IMR-90 (cell line): ENCODE measurements around the gene ROCK2. TPM values are rescaled to one million over a fixed set of nuclear protein-coding genes. Genes with fewer than 3 reads are reported as not detected.
A peak's percentile ranks its signal among the peaks of the same experiment; 100 is the strongest.

Experiments
- ATAC-seq: fragments of 200-7000 bp; cut with Tn5 transposase; 2 replicates; pipeline ENCODE4 v1.9.1; 2020; ENCODE audit warnings: low read depth, mild to moderate bottlenecking, moderate library complexity
- BruUV-seq: library from RNA; stranded (reverse); fragments of 400-500 nt; replicated peaks from 2 replicates; lab custom pipeline; 2021; lab: Mats Ljungman, UMichigan
- CTCF ChIA-PET: fragments of 300-600 bp; formaldehyde crosslinking; extraction: SDS; loops from one replicate; lab custom pipeline; 2021; ENCODE audit warnings: antibody characterized with exemption; lab: Yijun Ruan, JAX
- POLR2A ChIA-PET: fragments of 300-600 bp; sonication (Branson Sonifier 250); formaldehyde crosslinking; loops from one replicate; lab custom pipeline; 2022; ENCODE audit warnings: antibody characterized with exemption; ENCODE audit not compliant: unreplicated experiment; lab: Charles Lee
- DNase-seq: peaks from one replicate; pipeline ENCODE4 v3.0.0; 2013
- H2AFZ ChIP-seq: replicated peaks from 2 replicates; pipeline ENCODE3; 2013; ENCODE audit warnings: low read length, mild to moderate bottlenecking; ENCODE audit not compliant: poor library complexity
- H2AK5ac ChIP-seq: 2 replicates; pipeline ENCODE4 v1.6.1; 2013; ENCODE audit warnings: low read depth, low read length, inconsistent platforms
- H2AK9ac ChIP-seq: replicated peaks from 2 replicates; pipeline ENCODE3; 2013; ENCODE audit warnings: mild to moderate bottlenecking, low read depth, low read length, moderate library complexity; ENCODE audit not compliant: poor library complexity
- H2BK120ac ChIP-seq: 2 replicates; pipeline ENCODE4 v1.6.1; 2013; ENCODE audit warnings: low read depth, low read length, inconsistent platforms
- H2BK15ac ChIP-seq: 3 replicates; pipeline ENCODE4 v1.6.1; 2013; ENCODE audit warnings: low read depth, low read length, inconsistent platforms
- H2BK20ac ChIP-seq: 2 replicates; pipeline ENCODE4 v1.6.1; 2013; ENCODE audit warnings: low read depth, mild to moderate bottlenecking, inconsistent platforms, low read length, moderate library complexity
- H2BK5ac ChIP-seq: 2 replicates; pipeline ENCODE4 v1.6.1; 2013; ENCODE audit warnings: mild to moderate bottlenecking, low read depth, low read length, inconsistent platforms; ENCODE audit not compliant: poor library complexity, severe bottlenecking
- H3K14ac ChIP-seq: replicated peaks from 2 replicates; pipeline ENCODE4 v1.6.1; 2013; ENCODE audit warnings: low read depth, low read length, inconsistent platforms
- H3K18ac ChIP-seq: 2 replicates; pipeline ENCODE4 v1.6.1; 2013; ENCODE audit warnings: low read depth, low read length, control low read depth
- H3K23ac ChIP-seq: 2 replicates; pipeline ENCODE4 v1.6.1; 2013; ENCODE audit warnings: low read depth, low read length, inconsistent platforms
- H3K27ac ChIP-seq: 2 replicates; pipeline ENCODE4 v1.5.1; 2013; ENCODE audit warnings: mild to moderate bottlenecking, control low read depth, low read length; ENCODE audit not compliant: insufficient read depth
- H3K27me3 ChIP-seq: 2 replicates; pipeline ENCODE4 v1.6.1; 2013; ENCODE audit warnings: low read length; ENCODE audit not compliant: control insufficient read depth, insufficient read depth
- H3K36me3 ChIP-seq: 2 replicates; pipeline ENCODE4 v1.6.1; 2013; ENCODE audit warnings: low read length, mixed read lengths; ENCODE audit not compliant: control insufficient read depth, insufficient read depth
- H3K4ac ChIP-seq: 2 replicates; pipeline ENCODE4 v1.6.1; 2013; ENCODE audit warnings: low read depth, low read length, inconsistent platforms
- H3K4me1 ChIP-seq: 2 replicates; pipeline ENCODE4 v1.6.1; 2013; ENCODE audit warnings: low read length, mixed read lengths; ENCODE audit not compliant: control insufficient read depth, insufficient read depth
- H3K4me2 ChIP-seq: 2 replicates; pipeline ENCODE4 v1.6.1; 2013; ENCODE audit warnings: low read depth, mild to moderate bottlenecking, control low read depth, low read length, moderate library complexity
- H3K4me3 ChIP-seq: 2 replicates; pipeline ENCODE4 v1.5.1; 2013; ENCODE audit warnings: low read depth, mild to moderate bottlenecking, control low read depth, low read length, moderate library complexity; ENCODE audit not compliant: insufficient read depth
- H3K56ac ChIP-seq: 2 replicates; pipeline ENCODE4 v1.6.1; 2013; ENCODE audit warnings: low read length, inconsistent platforms; ENCODE audit not compliant: insufficient read depth; ENCODE audit errors: extremely low read depth
- H3K79me1 ChIP-seq, 2 experiments: 2 replicates each; pipeline ENCODE4 v1.6.1; 2013; ENCODE audit warnings: low read length in 2 of 2, inconsistent platforms in 1 of 2, low read depth in 1 of 2
- H3K9ac ChIP-seq: 2 replicates; pipeline ENCODE4 v1.6.1; 2013; ENCODE audit warnings: low read depth, low read length, control low read depth
- H3K9me1 ChIP-seq: 2 replicates; pipeline ENCODE4 v1.6.1; 2013; ENCODE audit warnings: low read length, inconsistent platforms; ENCODE audit not compliant: insufficient read depth
- H3K9me3 ChIP-seq: 2 replicates; pipeline ENCODE4 v1.6.1; 2013; ENCODE audit warnings: low read length; ENCODE audit not compliant: control insufficient read depth, insufficient read depth
- H4K20me1 ChIP-seq: 2 replicates; pipeline ENCODE4 v1.6.1; 2013; ENCODE audit warnings: low read length, inconsistent platforms; ENCODE audit not compliant: insufficient read depth
- H4K5ac ChIP-seq: 2 replicates; pipeline ENCODE4 v1.6.1; 2013; ENCODE audit warnings: mild to moderate bottlenecking, low read depth, low read length, control low read depth
- H4K8ac ChIP-seq, 2 experiments: 2 replicates each; pipeline ENCODE4 v1.6.1; 2013; ENCODE audit warnings: low read depth in 2 of 2, low read length in 2 of 2, control low read depth in 1 of 2, inconsistent platforms in 1 of 2
- H4K91ac ChIP-seq: 2 replicates; pipeline ENCODE4 v1.6.1; 2013; ENCODE audit warnings: low read depth, low read length, inconsistent platforms; ENCODE audit not compliant: insufficient read depth
- CEBPB ChIP-seq: IDR thresholded peaks from 2 replicates; pipeline ENCODE4 v1.6.1; 2012; ENCODE audit warnings: low read depth, low read length, improper control_type of control experiment
- CHD1 ChIP-seq: IDR thresholded peaks from 2 replicates; pipeline ENCODE4 v1.6.1; 2012; ENCODE audit warnings: low read depth, low read length, improper control_type of control experiment
- FOS ChIP-seq: fragments of 150-350 bp; IDR thresholded peaks from 2 replicates; pipeline ENCODE4 v1.6.1; 2016; ENCODE audit warnings: low read depth, low read length
- MAFK ChIP-seq: IDR thresholded peaks from 2 replicates; pipeline ENCODE4 v1.6.1; 2012; ENCODE audit warnings: low read depth, low read length, improper control_type of control experiment
- MAZ ChIP-seq: IDR thresholded peaks from 2 replicates; pipeline ENCODE4 v1.6.1; 2012; ENCODE audit warnings: low read depth, mild to moderate bottlenecking, low read length, improper control_type of control experiment, moderate library complexity, borderline replicate concordance
- MXI1 ChIP-seq: IDR thresholded peaks from 2 replicates; pipeline ENCODE4 v1.6.1; 2012; ENCODE audit warnings: low read depth, mild to moderate bottlenecking, low read length, moderate library complexity, borderline replicate concordance
- NFE2L2 ChIP-seq: fragments of 150-350 bp; IDR thresholded peaks from 2 replicates; pipeline ENCODE4 v1.6.1; 2016; ENCODE audit warnings: low read depth, mild to moderate bottlenecking, low read length
- RAD21 ChIP-seq: IDR thresholded peaks from 2 replicates; pipeline ENCODE4 v1.6.1; 2012; ENCODE audit warnings: low read length, improper control_type of control experiment
- SMC3 ChIP-seq: fragments of 150-350 bp; IDR thresholded peaks from 2 replicates; pipeline ENCODE4 v1.6.1; 2016; ENCODE audit warnings: low read depth, mild to moderate bottlenecking, antibody characterized with exemption, low read length, moderate library complexity
- WGBS, 2 experiments: methylation state at CpG; one replicate each; pipeline versions ENCODE4 v1.1.5 to v1.1.7; 2013; ENCODE audit warnings: missing lambda C conversion rate in 2 of 2; ENCODE audit not compliant: insufficient read length in 1 of 2; ENCODE audit errors: extremely low coverage in 2 of 2; 5-methylcytosine and 5-hydroxymethylcytosine counted together
- dilution Hi-C: fragments of 300-500 bp; cut with HindIII; formaldehyde crosslinking; loops from one replicate; pipeline ENCODE4 v1.14.3; 2018; ENCODE audit warnings: low sequenced_read_pairs; ENCODE audit not compliant: unreplicated experiment
- in situ Hi-C: fragments of 300-500 bp; cut with MboI; formaldehyde crosslinking; loops from 3 replicates; pipeline ENCODE4 v1.14.3; 2019; ENCODE audit warnings: low sequenced_read_pairs, inconsistent platforms, mixed read lengths
- intact Hi-C: fragments of 100-400 bp; cut with micrococcal nuclease; formaldehyde crosslinking; loops from 2 replicates; pipeline ENCODE4 v1.10.0; 2022
- polyA plus RNA-seq, 3 experiments: library from polyadenylated mRNA; depleted of rRNA; stranded (reverse); fragments of >200 nt; gene quantifications; 2 replicates each; pipeline ENCODE4 v1.2.3, GENCODE V29; 2012; ENCODE audit warnings: low replicate concordance in 1 of 3
- total RNA-seq: library from RNA; depleted of rRNA; stranded (reverse); fragments of >200 nt; gene quantifications from 2 replicates; pipeline ENCODE4 v1.2.3, GENCODE V29; 2012
- TF ChIP-seq, protein P1 (sequence below): conservative IDR thresholded peaks from 2 replicates; pipeline ENCODE4 v1.5.1; 2012; ENCODE audit warnings: mild to moderate bottlenecking, low read depth, low read length, improper control_type of control experiment
- TF ChIP-seq, protein P2 (sequence below): fragments of 150-350 bp; IDR thresholded peaks from 2 replicates; pipeline ENCODE4 v1.6.1; 2017; ENCODE audit warnings: mild to moderate bottlenecking, antibody characterized with exemption, low read length, low read depth
- TF ChIP-seq, protein P3 (sequence below): fragments of 150-350 bp; IDR thresholded peaks from 2 replicates; pipeline ENCODE4 v1.6.1; 2016; ENCODE audit warnings: low read depth, mild to moderate bottlenecking, low read length, moderate library complexity, borderline replicate concordance

The ROCK2 gene
- total and polyA plus RNA-seq, 2 of the 4 experiments (the other 2 are of a cell fraction): 9.0 to 28.3 TPM

DNA sequence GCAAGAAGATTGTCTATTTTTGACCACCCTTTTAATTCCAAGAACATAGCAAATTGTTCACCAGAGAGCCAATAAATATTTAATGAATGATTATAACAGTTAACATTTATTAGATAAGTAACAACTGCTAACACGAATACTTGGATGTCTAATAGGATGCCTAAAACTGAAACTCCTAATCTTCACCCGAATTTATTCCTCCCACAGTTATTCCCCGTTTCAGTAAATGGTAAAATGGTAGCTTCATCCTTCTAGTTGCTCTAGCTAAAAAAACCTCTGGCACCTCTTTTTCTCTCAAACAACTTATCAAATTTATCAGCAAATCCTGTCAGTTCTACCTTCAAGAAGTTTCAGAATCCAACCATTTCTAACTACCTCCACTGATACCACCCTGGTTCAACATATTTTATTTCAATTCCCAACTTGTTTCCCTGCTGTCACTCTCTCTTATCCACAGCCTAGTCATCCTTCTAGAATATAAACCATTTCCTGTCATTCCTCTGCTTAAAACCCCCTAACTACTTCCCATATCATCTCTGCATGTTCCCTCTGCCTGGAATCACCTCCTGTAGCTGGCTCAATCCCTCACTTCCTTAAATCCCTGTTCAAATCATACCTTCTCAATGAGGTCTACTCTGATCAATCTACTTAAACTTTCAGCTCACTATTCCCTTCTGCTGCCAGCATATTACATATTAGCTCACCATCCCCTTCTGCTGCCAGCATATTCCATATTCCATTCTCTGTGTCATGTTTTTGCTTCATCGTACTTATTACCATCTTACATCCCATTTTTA is 93.8 kb downstream of the ROCK2 start (continued):
- TF ChIP-seq SMC3 (no peak), NFE2L2 (no peak)

DNA sequence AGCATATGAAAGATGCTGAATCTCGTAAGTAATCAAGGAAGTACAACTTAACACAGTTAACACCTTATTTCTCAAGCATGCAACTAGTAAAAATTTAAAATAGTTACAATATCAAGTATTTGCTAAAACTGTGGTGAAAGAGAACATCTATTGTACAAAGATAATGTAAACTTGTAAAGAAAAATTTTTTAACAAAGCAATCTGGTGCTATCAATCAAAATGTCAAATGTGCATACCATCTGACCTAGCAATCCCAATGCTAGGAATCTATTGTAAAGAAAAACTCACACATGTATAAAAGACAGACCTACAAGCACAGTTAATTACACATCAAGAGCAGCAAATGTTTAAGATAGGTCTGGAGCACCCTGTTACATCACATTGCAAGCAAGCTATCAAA is 99.1 kb downstream of the ROCK2 start:
- Histone ChIP-seq H3K18ac (no peak overlapping the region), H3K4ac (no peak overlapping the region), H3K4me2 (no peak overlapping the region), H3K27ac (no peak overlapping the region), H3K36me3 (peaks cover 12% of the 10 kb centered on the region), H2BK20ac (no peak overlapping the region), H3K14ac (no peak overlapping the region; the same call in 1 of the 2 replicates), H3K4me1 (peaks cover 3% of the 10 kb centered on the region; the same call in 1 of the 2 replicates), H3K9me3 (no peaks in the 10 kb centered on the region), H4K5ac (no peak overlapping the region), H4K20me1 (peaks cover 21% of the 10 kb centered on the region; the same call in 1 of the 2 replicates), H2AK9ac (no peak overlapping the region), H3K27me3 (no peaks in the 10 kb centered on the region), H3K9ac (no peak overlapping the region), H3K23ac (peak overlapping the region; percentile 24; the same call in 1 of the 2 replicates), H2BK5ac (no peak overlapping the region), H2BK120ac (no peak overlapping the region), H2AK5ac (no peak overlapping the region), H3K79me1 (peaks cover 28 to 46% of the 10 kb centered on the region in 2 experiments), H4K91ac (no peak overlapping the region), H4K8ac (no peak overlapping the region), H3K4me3 (no peak overlapping the region), H3K56ac (no peak overlapping the region), H3K9me1 (peaks cover 6% of the 10 kb centered on the region), H2AFZ (no peak overlapping the region), H2BK15ac (no peak overlapping the region)
- ChIA-PET POLR2A (no interaction called here), CTCF (no interaction called here)
- DNase-seq: no peak
- WGBS, 2 experiments: no CpG with 5 or more reads among the region's 1 CpG
- in situ Hi-C loops (no loop called here), intact Hi-C loops (loop anchor here (5.0 kb wide), 1 partner anchor 47 kb away; no protein-coding TSS in a partner anchor), dilution Hi-C loops (no loop called here)
- no TSS peak for BruUV-seq
- ATAC-seq: no peak
- no peak for TF ChIP-seq CHD1
- no peak for TF ChIP-seq MAZ
- TF ChIP-seq, protein P1, sequence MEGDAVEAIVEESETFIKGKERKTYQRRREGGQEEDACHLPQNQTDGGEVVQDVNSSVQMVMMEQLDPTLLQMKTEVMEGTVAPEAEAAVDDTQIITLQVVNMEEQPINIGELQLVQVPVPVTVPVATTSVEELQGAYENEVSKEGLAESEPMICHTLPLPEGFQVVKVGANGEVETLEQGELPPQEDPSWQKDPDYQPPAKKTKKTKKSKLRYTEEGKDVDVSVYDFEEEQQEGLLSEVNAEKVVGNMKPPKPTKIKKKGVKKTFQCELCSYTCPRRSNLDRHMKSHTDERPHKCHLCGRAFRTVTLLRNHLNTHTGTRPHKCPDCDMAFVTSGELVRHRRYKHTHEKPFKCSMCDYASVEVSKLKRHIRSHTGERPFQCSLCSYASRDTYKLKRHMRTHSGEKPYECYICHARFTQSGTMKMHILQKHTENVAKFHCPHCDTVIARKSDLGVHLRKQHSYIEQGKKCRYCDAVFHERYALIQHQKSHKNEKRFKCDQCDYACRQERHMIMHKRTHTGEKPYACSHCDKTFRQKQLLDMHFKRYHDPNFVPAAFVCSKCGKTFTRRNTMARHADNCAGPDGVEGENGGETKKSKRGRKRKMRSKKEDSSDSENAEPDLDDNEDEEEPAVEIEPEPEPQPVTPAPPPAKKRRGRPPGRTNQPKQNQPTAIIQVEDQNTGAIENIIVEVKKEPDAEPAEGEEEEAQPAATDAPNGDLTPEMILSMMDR: no peak
- TF ChIP-seq, protein P2, sequence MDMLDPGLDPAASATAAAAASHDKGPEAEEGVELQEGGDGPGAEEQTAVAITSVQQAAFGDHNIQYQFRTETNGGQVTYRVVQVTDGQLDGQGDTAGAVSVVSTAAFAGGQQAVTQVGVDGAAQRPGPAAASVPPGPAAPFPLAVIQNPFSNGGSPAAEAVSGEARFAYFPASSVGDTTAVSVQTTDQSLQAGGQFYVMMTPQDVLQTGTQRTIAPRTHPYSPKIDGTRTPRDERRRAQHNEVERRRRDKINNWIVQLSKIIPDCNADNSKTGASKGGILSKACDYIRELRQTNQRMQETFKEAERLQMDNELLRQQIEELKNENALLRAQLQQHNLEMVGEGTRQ: no peak
- TF ChIP-seq MXI1: no peak
- no peak for TF ChIP-seq FOS
- TF ChIP-seq, protein P3, sequence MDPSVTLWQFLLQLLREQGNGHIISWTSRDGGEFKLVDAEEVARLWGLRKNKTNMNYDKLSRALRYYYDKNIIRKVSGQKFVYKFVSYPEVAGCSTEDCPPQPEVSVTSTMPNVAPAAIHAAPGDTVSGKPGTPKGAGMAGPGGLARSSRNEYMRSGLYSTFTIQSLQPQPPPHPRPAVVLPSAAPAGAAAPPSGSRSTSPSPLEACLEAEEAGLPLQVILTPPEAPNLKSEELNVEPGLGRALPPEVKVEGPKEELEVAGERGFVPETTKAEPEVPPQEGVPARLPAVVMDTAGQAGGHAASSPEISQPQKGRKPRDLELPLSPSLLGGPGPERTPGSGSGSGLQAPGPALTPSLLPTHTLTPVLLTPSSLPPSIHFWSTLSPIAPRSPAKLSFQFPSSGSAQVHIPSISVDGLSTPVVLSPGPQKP: no peak
- TF ChIP-seq MAFK: no peak
- no peak for TF ChIP-seq RAD21
- no peak for TF ChIP-seq CEBPB
- no peak for TF ChIP-seq NFE2L2
